Measurements from ENCODE around the gene VPS4A.

DNA sequence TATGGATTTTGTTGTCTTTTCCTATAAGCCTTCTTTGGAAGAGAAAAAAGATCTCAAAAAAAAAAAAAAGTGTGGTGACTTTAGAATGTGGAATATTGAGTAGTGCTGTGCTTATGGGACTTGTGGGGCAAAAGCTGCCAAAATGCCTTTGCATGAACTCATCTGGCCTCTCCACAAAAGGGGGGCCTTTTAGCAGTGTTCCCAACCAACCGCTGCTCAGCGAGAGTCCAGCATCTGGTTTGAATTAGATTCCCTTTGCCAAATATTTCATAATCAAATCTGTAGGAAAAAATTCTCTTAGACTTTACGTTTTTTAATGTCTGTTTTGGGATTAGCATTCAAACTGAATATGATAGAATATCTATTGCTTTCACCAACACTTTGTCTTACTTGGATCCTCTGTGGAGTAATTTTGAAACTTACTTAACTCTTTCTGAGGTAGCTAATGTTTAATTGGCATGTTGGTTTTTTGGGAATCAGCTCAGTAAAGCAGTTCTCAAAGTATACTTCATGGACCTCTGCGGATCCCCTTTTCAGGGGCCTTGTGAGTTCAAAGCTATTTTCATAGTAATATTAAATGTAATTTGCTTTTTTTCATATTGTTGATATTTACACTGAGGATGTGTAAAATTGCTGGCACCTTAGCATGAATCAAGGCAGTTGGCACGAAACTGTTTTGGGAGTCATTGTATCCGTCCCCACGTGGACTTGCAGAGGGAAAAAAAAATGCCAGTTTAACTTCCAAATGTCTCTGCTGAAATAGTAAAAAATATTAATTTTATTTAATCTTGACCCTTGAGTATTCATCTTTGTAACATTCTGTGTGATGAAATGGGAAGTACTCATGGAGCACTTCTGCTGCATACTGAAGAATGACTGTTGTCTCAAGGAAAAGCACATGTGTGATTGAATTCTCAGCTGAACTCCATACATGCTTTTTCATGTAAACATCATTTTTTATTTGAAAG, 34.7 kb upstream of the VPS4A start:
- TF ChIP-seq, protein P1, sequence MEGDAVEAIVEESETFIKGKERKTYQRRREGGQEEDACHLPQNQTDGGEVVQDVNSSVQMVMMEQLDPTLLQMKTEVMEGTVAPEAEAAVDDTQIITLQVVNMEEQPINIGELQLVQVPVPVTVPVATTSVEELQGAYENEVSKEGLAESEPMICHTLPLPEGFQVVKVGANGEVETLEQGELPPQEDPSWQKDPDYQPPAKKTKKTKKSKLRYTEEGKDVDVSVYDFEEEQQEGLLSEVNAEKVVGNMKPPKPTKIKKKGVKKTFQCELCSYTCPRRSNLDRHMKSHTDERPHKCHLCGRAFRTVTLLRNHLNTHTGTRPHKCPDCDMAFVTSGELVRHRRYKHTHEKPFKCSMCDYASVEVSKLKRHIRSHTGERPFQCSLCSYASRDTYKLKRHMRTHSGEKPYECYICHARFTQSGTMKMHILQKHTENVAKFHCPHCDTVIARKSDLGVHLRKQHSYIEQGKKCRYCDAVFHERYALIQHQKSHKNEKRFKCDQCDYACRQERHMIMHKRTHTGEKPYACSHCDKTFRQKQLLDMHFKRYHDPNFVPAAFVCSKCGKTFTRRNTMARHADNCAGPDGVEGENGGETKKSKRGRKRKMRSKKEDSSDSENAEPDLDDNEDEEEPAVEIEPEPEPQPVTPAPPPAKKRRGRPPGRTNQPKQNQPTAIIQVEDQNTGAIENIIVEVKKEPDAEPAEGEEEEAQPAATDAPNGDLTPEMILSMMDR (IDR thresholded peaks at IDR 0.05; ENCODE audit: low read depth, low read length), result no peak
- no peak for TF ChIP-seq EZH2phosphoT487 (IDR thresholded peaks at IDR 0.05; ENCODE audit: low read depth)

Measured in OCI-LY3 (cell line).